SK-N-SH (cell line): ENCODE results near the gene WFDC9. TPM values are rescaled to one million over a fixed set of nuclear protein-coding genes. Genes with fewer than 3 reads are reported as not detected.

Source experiments
- CTCF ChIA-PET: fragments of 300-600, 350-600 bp; formaldehyde crosslinking; extraction: SDS; loops from one replicate; lab custom pipeline; 2021; lab: Yijun Ruan, JAX
- POLR2A ChIA-PET: fragments of 350-600 bp; sonication (Branson Sonifier 250); formaldehyde crosslinking; extraction: SDS; loops from one replicate; lab custom pipeline; 2020; ENCODE audit warnings: antibody characterized with exemption, inconsistent platforms; lab: Yijun Ruan, JAX
- DNase-seq: peaks from one replicate; pipeline ENCODE4 v3.0.0; 2012
- H2AFZ ChIP-seq: fragments of 200-600 bp; sonication (generic); 2 replicates; pipeline ENCODE4 v1.8.1; 2016; ENCODE audit warnings: antibody characterized with exemption, mild to moderate bottlenecking, low read depth
- H3F3A ChIP-seq: fragments of 200-600 bp; sonication (generic); replicated peaks from 2 replicates; pipeline ENCODE3; 2016; ENCODE audit warnings: antibody characterized with exemption, mild to moderate bottlenecking; ENCODE audit not compliant: insufficient read depth
- H3K27ac ChIP-seq, 2 experiments: fragments of 200-500 bp in 1 of 2; fragments of 200-600 bp in 1 of 2; sonication (Bioruptor generic) in 1 of 2; sonication (generic), shearing (Covaris generic) in 1 of 2; 2 replicates each; pipeline versions ENCODE4 v1.5.1 to v1.6.1; 2014 to 2016; ENCODE audit warnings: low read depth in 2 of 2, inconsistent platforms in 1 of 2, low read length in 1 of 2, mild to moderate bottlenecking in 1 of 2, mixed read lengths in 1 of 2
- H3K27me3 ChIP-seq: fragments of 200-600 bp; sonication (generic), shearing (Covaris generic); 2 replicates; pipeline ENCODE4 v1.6.1; 2016; ENCODE audit warnings: mixed run types; ENCODE audit not compliant: insufficient read depth
- H3K36me3 ChIP-seq, 2 experiments: fragments of 200-500 bp in 1 of 2; fragments of 200-600 bp in 1 of 2; sonication (Bioruptor generic) in 1 of 2; sonication (generic) in 1 of 2; replicated peaks in 1 of 2; 2 replicates each; pipeline versions ENCODE3 to v1.5.1; 2014 to 2016; ENCODE audit warnings: low read length in 1 of 2, mild to moderate bottlenecking in 1 of 2; ENCODE audit not compliant: insufficient read depth in 2 of 2, control insufficient read depth in 1 of 2
- H3K4me1 ChIP-seq, 2 experiments: fragments of 200-500 bp in 1 of 2; fragments of 200-600 bp in 1 of 2; sonication (Bioruptor generic) in 1 of 2; sonication (generic), shearing (Covaris generic) in 1 of 2; 2 replicates each; pipeline versions ENCODE4 v1.5.1 to v1.6.1; 2014 to 2016; ENCODE audit warnings: low read depth in 1 of 2, low read length in 1 of 2, mixed run types in 1 of 2; ENCODE audit not compliant: insufficient read depth in 2 of 2, control insufficient read depth in 1 of 2
- H3K4me2 ChIP-seq: fragments of 200-600 bp; sonication (generic), shearing (Covaris generic); 2 replicates; pipeline ENCODE4 v1.6.1; 2017; ENCODE audit warnings: mixed run types
- H3K4me3 ChIP-seq, 2 experiments: fragments of 200-500 bp in 1 of 2; fragments of 200-600 bp in 1 of 2; sonication (Bioruptor generic) in 1 of 2; sonication (generic), shearing (Covaris generic) in 1 of 2; 2 replicates each; pipeline versions ENCODE4 v1.5.1 to v1.8.1; 2014 to 2016; ENCODE audit warnings: low read depth in 2 of 2, inconsistent platforms in 1 of 2, low read length in 1 of 2, mild to moderate bottlenecking in 1 of 2, mixed read lengths in 1 of 2, moderate library complexity in 1 of 2
- H3K79me2 ChIP-seq: fragments of 200-600 bp; sonication (generic); 2 replicates; pipeline ENCODE4 v1.8.1; 2017; ENCODE audit warnings: mild to moderate bottlenecking; ENCODE audit not compliant: insufficient read depth
- H3K9ac ChIP-seq: fragments of 200-600 bp; sonication (generic); 2 replicates; pipeline ENCODE4 v1.6.1; 2017; ENCODE audit warnings: mixed run types
- H3K9me2 ChIP-seq: fragments of 200-600 bp; sonication (generic); 2 replicates; pipeline ENCODE4 v1.6.1; 2017; ENCODE audit warnings: mixed run types
- H3K9me3 ChIP-seq: fragments of 200-600 bp; sonication (generic); 2 replicates; pipeline ENCODE4 v1.6.1; 2017; ENCODE audit warnings: mixed run types, mild to moderate bottlenecking, moderate library complexity
- H4K20me1 ChIP-seq: fragments of 200-600 bp; sonication (generic); 2 replicates; pipeline ENCODE4 v1.6.1; 2017; ENCODE audit warnings: mild to moderate bottlenecking, mixed run types; ENCODE audit not compliant: insufficient read depth
- CTCF ChIP-seq: fragments of 200-600 bp; sonication (generic); IDR thresholded peaks from 2 replicates; pipeline ENCODE4 v1.6.1; 2017; ENCODE audit warnings: antibody characterized with exemption, mild to moderate bottlenecking, moderate library complexity
- EP300 ChIP-seq, 2 experiments: IDR thresholded peaks; 2 replicates each; pipeline versions ENCODE4 v1.4.0 to v1.6.1; 2012; ENCODE audit warnings: borderline replicate concordance in 1 of 2, low read depth in 1 of 2, low read length in 1 of 2
- FOXJ3 ChIP-seq: sonication (generic); formaldehyde crosslinking; IDR thresholded peaks from 2 replicates; pipeline ENCODE4 v1.5.1; 2020; ENCODE audit warnings: mild to moderate bottlenecking, missing genetic modification reagents
- GABPA ChIP-seq: IDR thresholded peaks from 2 replicates; pipeline ENCODE4 v1.4.0; 2012; ENCODE audit warnings: low read depth, mild to moderate bottlenecking
- IRF3 ChIP-seq: fragments of 150-350 bp; IDR thresholded peaks from 2 replicates; pipeline ENCODE4 v1.6.1; 2016; ENCODE audit warnings: mild to moderate bottlenecking, low read depth, low read length
- MAX ChIP-seq: IDR thresholded peaks from 2 replicates; pipeline ENCODE4 v1.4.0; 2012; ENCODE audit warnings: low read depth
- NFIC ChIP-seq: IDR thresholded peaks from 2 replicates; pipeline ENCODE4 v1.4.0; 2012; ENCODE audit warnings: borderline replicate concordance
- NRF1 ChIP-seq: IDR thresholded peaks from 2 replicates; pipeline ENCODE4 v1.6.1; 2012; ENCODE audit warnings: low read depth, mild to moderate bottlenecking, low read length
- PBX3 ChIP-seq: IDR thresholded peaks from 2 replicates; pipeline ENCODE4; 2012
- RFX5 ChIP-seq: IDR thresholded peaks from 2 replicates; pipeline ENCODE4 v1.6.1; 2012; ENCODE audit warnings: mild to moderate bottlenecking, improper control_type of control experiment, low read length
- SIN3A ChIP-seq: IDR thresholded peaks from 2 replicates; pipeline ENCODE4 v1.6.1; 2012; ENCODE audit warnings: low read depth, mild to moderate bottlenecking, low read length, moderate library complexity, borderline replicate concordance
- TAF1 ChIP-seq: IDR thresholded peaks from 2 replicates; pipeline ENCODE4 v1.6.1; 2012; ENCODE audit warnings: low read depth, mild to moderate bottlenecking, low read length, moderate library complexity, borderline replicate concordance
- TEAD4 ChIP-seq: IDR thresholded peaks from 2 replicates; pipeline ENCODE4 v1.4.0; 2012; ENCODE audit warnings: mild to moderate bottlenecking, borderline replicate concordance; ENCODE audit not compliant: insufficient read depth
- USF2 ChIP-seq: fragments of 150-350 bp; IDR thresholded peaks from 2 replicates; pipeline ENCODE4 v1.6.1; 2017; ENCODE audit warnings: antibody characterized with exemption, low read length, low read depth, borderline replicate concordance
- WGBS: methylation state at CpG from one replicate; pipeline ENCODE4 v1.1.6; 2017; ENCODE audit warnings: low lambda C conversion rate; 5-methylcytosine and 5-hydroxymethylcytosine counted together
- polyA plus RNA-seq, 3 experiments: library from polyadenylated mRNA; depleted of rRNA; stranded (reverse); fragments of >200 nt; gene quantifications; 2 replicates each; pipeline ENCODE4 v1.2.3, GENCODE V29; 2012

WFDC9 gene
- polyA plus RNA-seq, 1 of the 3 experiments (the other 2 are of a cell fraction), result not detected

- Histone ChIP-seq H3K27me3 (peaks cover 8% of the 10 kb centered on the region; the same call in 1 of the 2 replicates), H3K36me3 (no peaks in the 10 kb centered on the region), H3K79me2 (no peaks in the 10 kb centered on the region), H3K9me2 (no peaks in the 10 kb centered on the region), H3K4me1 (no peaks in the 10 kb centered on the region), H2AFZ (no peak overlapping the region), H3F3A (no peaks in the 10 kb centered on the region), H3K9ac (no peak overlapping the region), H3K4me2 (no peak overlapping the region), H3K27ac (no peak overlapping the region), H4K20me1 (no peaks in the 10 kb centered on the region), H3K9me3 (no peaks in the 10 kb centered on the region)
- WGBS, result 37% methylated on average over 2 of the region's 2 CpGs
- DNase-seq, result no peak
- ChIA-PET POLR2A (no interaction called here), CTCF (interaction anchor here (0.9 kb wide), 1 partner anchor 194 kb away, joined by 3 read pairs; no protein-coding TSS in a partner anchor)
- no peak for TF ChIP-seq GABPA
- TF ChIP-seq CTCF, result no peak
- TF ChIP-seq IRF3, result no peak
- TF ChIP-seq TEAD4, result no peak
- no peak for TF ChIP-seq MAX
- TF ChIP-seq EP300 (IDR thresholded peaks at IDR 0.05; ENCODE audit: borderline replicate concordance in 1 of 2, low read depth in 1 of 2, low read length in 1 of 2), result no peak
- no peak for TF ChIP-seq TAF1
- no peak for TF ChIP-seq RFX5
- no peak for TF ChIP-seq PBX3
- no peak for TF ChIP-seq SIN3A
- TF ChIP-seq USF2, result no peak
- no peak for TF ChIP-seq NFIC
- no peak for TF ChIP-seq FOXJ3 (CRISPR knock-in tag)
- TF ChIP-seq NRF1, result no peak
- TF ChIP-seq, all 33 proteins: peak for 0
- H3K4me3 ChIP-seq, result no peak overlapping the region
These were observed 54.1 kb downstream of the WFDC9 start for GRCh38 chr20:45576995-45577394.
